Cardiac fibroblast (primary cell): ENCODE data around the gene TMTC2.

Experiments used
- DNase-seq, 2 donors: peaks; one replicate each; pipeline versions ENCODE4 v3.0.0 to v3.0.0-alpha.2; 2010; ENCODE audit warnings: low read depth in 2 of 2
- H3K4me3 ChIP-seq, 2 donors: replicated peaks in 1 of 2; 1 replicate in 1 of 2; 2 replicates in 1 of 2; pipeline ENCODE4 v1.5.1; 2011; ENCODE audit warnings: low read depth in 2 of 2, low read length in 2 of 2, mild to moderate bottlenecking in 2 of 2, moderate library complexity in 1 of 2
- CTCF ChIP-seq: IDR thresholded peaks from one replicate; pipeline ENCODE4 v1.5.1; 2011; ENCODE audit warnings: low read depth, mild to moderate bottlenecking, low read length, inconsistent platforms

The TMTC2 gene

GRCh38 chr12:83036847-83037246 is 350.1 kb downstream of the TMTC2 start:
- TF ChIP-seq CTCF = no peak
- H3K4me3 ChIP-seq = no peak overlapping the region
- DNase-seq = no peak

GRCh38 chr12:83039413-83039812 is 352.7 kb downstream of the TMTC2 start:
- DNase-seq = no peak
- H3K4me3 ChIP-seq = no peak overlapping the region
- TF ChIP-seq CTCF = no peak

DNA sequence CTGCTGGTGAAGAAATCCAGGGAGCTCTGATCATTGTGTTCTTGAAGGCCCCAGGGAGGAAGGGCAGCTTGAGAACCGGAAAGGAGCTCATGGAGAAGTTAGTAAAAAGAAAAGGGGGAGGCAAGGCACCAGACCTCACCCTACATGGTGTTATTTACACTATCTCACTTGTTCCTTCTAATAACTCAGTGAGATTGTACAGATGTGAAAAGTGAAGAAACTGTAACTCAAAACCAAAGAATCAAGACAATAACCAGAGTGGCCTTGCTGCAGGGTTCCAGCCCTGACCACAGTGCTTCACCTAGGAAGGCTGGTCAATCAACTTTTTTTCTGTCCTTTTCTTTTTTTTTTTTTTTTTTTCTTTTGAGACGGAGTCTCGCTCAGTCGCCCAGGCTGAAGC is 353.6 kb downstream of the TMTC2 start:
- no peak for TF ChIP-seq CTCF
- H3K4me3 ChIP-seq = no peak overlapping the region
- peak in 1 of 2 donors; percentile 26 for DNase-seq

- no peak overlapping the region for H3K4me3 ChIP-seq
- no peak for TF ChIP-seq CTCF
- no peak for DNase-seq
Observed at GRCh38 chr12:83040991-83041390, 354.3 kb downstream of the TMTC2 start.

GRCh38 chr12:83042441-83043200 is 355.9 kb downstream of the TMTC2 start:
- no peak for DNase-seq
- TF ChIP-seq CTCF = no peak
- no peak overlapping the region for H3K4me3 ChIP-seq

GRCh38 chr12:83044736-83045135 is 358.0 kb downstream of the TMTC2 start:
- TF ChIP-seq CTCF = no peak
- DNase-seq = no peak
- H3K4me3 ChIP-seq = no peak overlapping the region

- no peak for DNase-seq
- no peak for TF ChIP-seq CTCF
Observed at GRCh38 chr12:83046019-83046418, 359.3 kb downstream of the TMTC2 start.

More at GRCh38 chr12:83046019-83046418, 359.3 kb downstream of the TMTC2 start:
- no peak overlapping the region for H3K4me3 ChIP-seq
